Placental epithelial cell (primary cell): ENCODE data around the gene IFITM5. TPM values are rescaled to one million over a fixed set of nuclear protein-coding genes. Genes with fewer than 3 reads are reported as not detected.

ENCODE experiments used
- small RNA-seq: library from RNA; depleted of rRNA; stranded (forward); fragments of <200 nt; gene quantifications from one replicate; pipeline ENCODE3, GENCODE V24; 2012
- total RNA-seq: library from RNA; depleted of rRNA; stranded (reverse); fragments of >200 nt; gene quantifications from 2 replicates; pipeline ENCODE4 v1.2.3, GENCODE V29; 2012

Gene IFITM5
- not detected in 2 replicates for total RNA-seq

GRCh38 chr11:299081-299891 is at the start of gene IFITM5:
Gene IFITM5 (minus strand): TSS chr11:299526. CDS start chr11:299490, 36 bp downstream.

GRCh38 chr11:313787-314553 is 14.6 kb upstream of the IFITM5 start, which contains the start of gene IFITM1:
Gene IFITM1 (plus strand): TSS chr11:314040. CDS start chr11:314171, 131 bp downstream.

DNA sequence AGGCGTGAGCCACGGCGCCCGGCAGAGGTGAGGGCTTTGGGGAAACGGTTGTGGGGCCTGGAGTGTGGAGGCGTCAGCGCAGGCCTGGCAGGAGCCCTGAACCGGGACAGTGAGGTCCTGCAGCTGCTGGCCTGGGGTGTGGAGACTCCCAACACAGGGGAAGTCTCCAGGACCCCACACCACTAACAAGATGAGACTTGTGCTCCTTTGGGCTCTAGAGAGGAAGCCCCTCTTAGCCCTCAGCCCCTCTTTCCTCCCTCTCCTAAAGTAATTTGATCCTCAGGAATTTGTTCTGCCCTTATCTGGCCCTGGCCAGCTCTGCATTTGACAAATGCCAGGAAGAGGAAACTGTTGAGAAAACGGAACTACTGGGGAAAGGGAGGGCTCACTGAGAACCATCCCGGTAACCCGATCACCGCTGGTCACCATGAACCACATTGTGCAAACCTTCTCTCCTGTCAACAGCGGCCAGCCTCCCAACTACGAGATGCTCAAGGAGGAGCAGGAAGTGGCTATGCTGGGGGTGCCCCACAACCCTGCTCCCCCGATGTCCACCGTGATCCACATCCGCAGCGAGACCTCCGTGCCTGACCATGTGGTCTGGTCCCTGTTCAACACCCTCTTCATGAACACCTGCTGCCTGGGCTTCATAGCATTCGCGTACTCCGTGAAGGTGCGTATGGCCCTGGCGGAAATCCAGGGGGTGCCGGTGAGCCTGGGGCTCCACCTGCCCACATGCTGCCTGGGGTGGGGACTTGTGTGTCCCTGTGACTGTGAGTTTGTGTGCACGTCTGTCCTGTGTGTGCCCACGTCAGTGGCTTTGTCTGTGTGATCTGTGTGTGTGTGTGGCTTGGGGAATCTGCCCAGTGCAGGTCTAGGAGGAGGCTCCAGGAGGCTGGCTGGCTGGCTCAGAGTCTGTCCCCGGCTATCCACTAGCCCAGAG is 8.7 kb upstream of the IFITM5 start, which contains the start of gene IFITM2:
Gene IFITM2 (plus strand): TSS at position 51 of the 943 bp plus-strand sequence. CDS start 377 bp downstream, at position 428.

GRCh38 chr11:288478-289397 is 10.6 kb downstream of the IFITM5 start, which contains the start of gene PGGHG:
Gene PGGHG (plus strand): TSS chr11:289126. CDS start chr11:289817, 691 bp downstream.

GRCh38 chr11:278001-278951 is 21.1 kb downstream of the IFITM5 start, which contains the start of gene NLRP6:
Gene NLRP6 (plus strand): TSS chr11:278407. CDS start chr11:278570, 163 bp downstream.

Small RNA genes within 50 kb of the gene (small RNA-seq; reads per million reads assigned to genes)
- not detected for gene AC136475.6

Other genes with a start within 250 kb of the IFITM5 start
- not detected in 2 replicates for gene SCGB1C1, start 106.4 kb downstream of the IFITM5 start, total RNA-seq
- 36.1 and 40.4 TPM in 2 replicates for gene BET1L, start 92.1 kb downstream of the IFITM5 start, total RNA-seq
- gene RIC8A, start 91.8 kb downstream of the IFITM5 start, total RNA-seq = 162 and 298 TPM in 2 replicates
- gene SIRT3, start 63.2 kb downstream of the IFITM5 start, total RNA-seq = 12.6 and 13.3 TPM in 2 replicates
- 85.2 and 141 TPM in 2 replicates for gene PSMD13, start 62.5 kb downstream of the IFITM5 start, total RNA-seq
- gene NLRP6, start 21.1 kb downstream of the IFITM5 start, total RNA-seq = not detected in 2 replicates
- gene PGGHG, start 10.4 kb downstream of the IFITM5 start, total RNA-seq = 3.9 and 14.1 TPM in 2 replicates
- gene IFITM2, start 8.3 kb upstream of the IFITM5 start, total RNA-seq = 1.6 and 22.8 TPM in 2 replicates
- gene IFITM1, start 14.5 kb upstream of the IFITM5 start, total RNA-seq = 2.4 TPM in 1 of 2 replicates, not detected in the other
- gene IFITM3, start 21.3 kb upstream of the IFITM5 start, total RNA-seq = 23.4 and 25.1 TPM in 2 replicates
- gene B4GALNT4, start 70.0 kb upstream of the IFITM5 start, total RNA-seq = 0.22 and 4.3 TPM in 2 replicates
- 417 and 687 TPM in 2 replicates for gene PKP3, start 94.7 kb upstream of the IFITM5 start, total RNA-seq
- 1.5 and 3.1 TPM in 2 replicates for gene SIGIRR, start 115.5 kb upstream of the IFITM5 start, total RNA-seq
- gene ANO9, start 142.5 kb upstream of the IFITM5 start, total RNA-seq = 9.0 and 57.4 TPM in 2 replicates
- 24.3 and 36.5 TPM in 2 replicates for gene PTDSS2, start 150.8 kb upstream of the IFITM5 start, total RNA-seq
- gene RNH1, start 207.7 kb upstream of the IFITM5 start, total RNA-seq = 283 and 353 TPM in 2 replicates
- gene HRAS, start 236.1 kb upstream of the IFITM5 start, total RNA-seq = 22.0 and 36.9 TPM in 2 replicates
- gene LRRC56, start 238.0 kb upstream of the IFITM5 start, total RNA-seq = 0.22 and 1.6 TPM in 2 replicates